CD4-positive, alpha-beta T cell treated with Interleukin-6 at 100 ng/mL for 8 hours (primary cell): ENCODE data around the gene SEC14L2.
"Not testable (repeated sequence)": the region's sequence is repeated elsewhere in the genome, so short reads cannot be mapped to it uniquely, and the experiment has no call there.

Experiments
- DNase-seq: peaks from one replicate; pipeline ENCODE4 v3.0.0-alpha.2; 2020; ENCODE audit warnings: mixed read lengths, low spot score

SEC14L2 gene

GRCh38 chr22:30375312-30375849, 21.4 kb upstream of the SEC14L2 start:
- DNase-seq: no peak

GRCh38 chr22:30380011-30380410, 16.8 kb upstream of the SEC14L2 start:
- DNase-seq: no peak

GRCh38 chr22:30381264-30381663, 15.6 kb upstream of the SEC14L2 start:
- no peak for DNase-seq

GRCh38 chr22:30382340-30382739, 14.5 kb upstream of the SEC14L2 start:
- no peak for DNase-seq

GRCh38 chr22:30383061-30383460, 13.8 kb upstream of the SEC14L2 start:
- no peak for DNase-seq

- DNase-seq: no peak
Observed at GRCh38 chr22:30385942-30386341, 10.9 kb upstream of the SEC14L2 start.

- DNase-seq: no peak
Observed at GRCh38 chr22:30386608-30386959, 10.2 kb upstream of the SEC14L2 start.

- peak; percentile 75 for DNase-seq
Observed at GRCh38 chr22:30386960-30387827, 9.6 kb upstream of the SEC14L2 start, which contains the start of gene RNF215. Gene RNF215 (minus strand): TSS chr22:30387411. CDS start chr22:30387313, 98 bp downstream.

- peak; percentile 81 for DNase-seq
Observed at GRCh38 chr22:30390974-30391691, 5.7 kb upstream of the SEC14L2 start.

GRCh38 chr22:30392661-30393321, 4.0 kb upstream of the SEC14L2 start:
- DNase-seq: no peak

GRCh38 chr22:30393322-30393680, 3.5 kb upstream of the SEC14L2 start:
- no peak for DNase-seq

GRCh38 chr22:30393885-30394284, 2.9 kb upstream of the SEC14L2 start:
- no peak for DNase-seq

GRCh38 chr22:30397656-30398635, 1.1 kb downstream of the SEC14L2 start:
- no peak for DNase-seq

- DNase-seq: no peak
Observed at GRCh38 chr22:30398685-30399680, 2.2 kb downstream of the SEC14L2 start.

- DNase-seq: no peak
Observed at GRCh38 chr22:30399718-30400117, 2.9 kb downstream of the SEC14L2 start.

- DNase-seq: no peak
Observed at GRCh38 chr22:30400159-30400558, 3.3 kb downstream of the SEC14L2 start.

GRCh38 chr22:30401024-30401423, 4.2 kb downstream of the SEC14L2 start:
- not testable (repeated sequence) for DNase-seq

GRCh38 chr22:30402028-30402765, 5.4 kb downstream of the SEC14L2 start:
- no peak for DNase-seq

GRCh38 chr22:30402766-30403104, 5.9 kb downstream of the SEC14L2 start:
- DNase-seq: not testable (repeated sequence)
